Stimulated activated naive CD8-positive, alpha-beta T cell treated with anti-CD3 and anti-CD28 coated beads, Interleukin-15, Interleukin-2, amounts not matched to agents 100 U/mL and 50 U/mL, for 24 hours (primary cell): ENCODE data around the gene IFT22.
"Not testable (repeated sequence)": the region's sequence is repeated elsewhere in the genome, so short reads cannot be mapped to it uniquely, and the experiment has no call there.

Experiments used
- ATAC-seq: fragments of 150-1000 bp; cut with Tn5 transposase; one replicate; pipeline ENCODE4 v1.10.0; 2021
- DNase-seq: peaks from one replicate; pipeline ENCODE4 v3.0.0; 2021

IFT22 gene

GRCh38 chr7:101308245-101309085 is 13.1 kb downstream of the IFT22 start:
- DNase-seq, result peak; percentile 73
- ATAC-seq, result peak; percentile 85

DNA sequence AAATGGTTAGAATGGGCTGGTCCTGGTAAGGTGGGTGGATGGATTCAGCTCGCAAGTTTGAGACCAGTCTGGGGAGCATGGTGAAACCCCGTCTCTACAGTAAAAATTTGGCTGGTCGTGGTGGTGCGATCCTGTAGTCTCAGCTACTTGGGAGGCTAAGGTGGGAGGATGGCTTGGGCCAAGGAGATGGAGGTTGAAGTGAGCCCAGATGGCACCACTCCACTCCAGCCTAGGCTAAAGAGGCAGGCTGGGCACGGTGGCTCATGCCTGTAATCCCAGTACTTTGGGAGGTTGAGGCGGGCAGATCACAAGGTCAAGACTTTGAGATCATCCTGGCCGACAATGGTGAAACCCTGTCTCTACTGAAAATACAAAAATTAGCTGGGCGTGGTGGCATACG is 15.3 kb downstream of the IFT22 start:
- ATAC-seq, result no peak
- no peak for DNase-seq

DNA sequence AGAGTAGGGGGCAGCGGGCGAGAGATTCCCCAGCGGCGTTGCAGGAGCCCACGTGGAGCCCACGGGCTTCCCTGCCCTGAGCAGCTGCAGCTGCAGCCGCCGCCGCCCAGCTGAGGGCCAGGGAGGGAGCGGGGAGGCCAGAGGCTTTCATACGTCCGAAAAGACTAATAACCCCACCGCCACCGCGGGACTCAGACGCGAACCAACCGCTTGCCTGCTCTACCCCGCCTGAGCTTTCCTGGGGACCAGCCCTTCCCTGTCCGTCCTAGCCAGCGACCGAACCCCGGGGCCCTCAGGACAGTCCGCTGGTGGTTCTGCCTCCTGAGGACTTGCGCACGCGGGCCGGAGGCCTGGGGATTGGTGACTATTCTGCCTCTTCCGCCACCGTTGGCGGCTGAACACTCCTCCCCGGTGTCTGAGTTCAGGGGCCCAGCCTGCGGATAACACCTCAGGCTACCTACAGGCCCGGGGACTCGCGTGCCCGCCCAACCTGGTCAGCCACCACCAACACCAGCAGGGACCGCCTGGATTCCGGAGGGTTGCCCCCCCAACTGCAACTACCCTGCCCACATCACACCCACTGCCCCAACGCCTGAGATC is 18.4 kb downstream of the IFT22 start:
- no peak for DNase-seq
- no peak for ATAC-seq

GRCh38 chr7:101302641-101303101 is 18.9 kb downstream of the IFT22 start:
- DNase-seq (no peak), ATAC-seq (no peak)

- ATAC-seq, result no peak
- no peak for DNase-seq
These were observed 20.9 kb downstream of the IFT22 start for GRCh38 chr7:101300465-101301376.

GRCh38 chr7:101299511-101300464 is 21.8 kb downstream of the IFT22 start:
- DNase-seq, result no peak
- no peak for ATAC-seq

GRCh38 chr7:101294832-101295121 is 26.8 kb downstream of the IFT22 start:
- DNase-seq (no peak), ATAC-seq (no peak)

DNA sequence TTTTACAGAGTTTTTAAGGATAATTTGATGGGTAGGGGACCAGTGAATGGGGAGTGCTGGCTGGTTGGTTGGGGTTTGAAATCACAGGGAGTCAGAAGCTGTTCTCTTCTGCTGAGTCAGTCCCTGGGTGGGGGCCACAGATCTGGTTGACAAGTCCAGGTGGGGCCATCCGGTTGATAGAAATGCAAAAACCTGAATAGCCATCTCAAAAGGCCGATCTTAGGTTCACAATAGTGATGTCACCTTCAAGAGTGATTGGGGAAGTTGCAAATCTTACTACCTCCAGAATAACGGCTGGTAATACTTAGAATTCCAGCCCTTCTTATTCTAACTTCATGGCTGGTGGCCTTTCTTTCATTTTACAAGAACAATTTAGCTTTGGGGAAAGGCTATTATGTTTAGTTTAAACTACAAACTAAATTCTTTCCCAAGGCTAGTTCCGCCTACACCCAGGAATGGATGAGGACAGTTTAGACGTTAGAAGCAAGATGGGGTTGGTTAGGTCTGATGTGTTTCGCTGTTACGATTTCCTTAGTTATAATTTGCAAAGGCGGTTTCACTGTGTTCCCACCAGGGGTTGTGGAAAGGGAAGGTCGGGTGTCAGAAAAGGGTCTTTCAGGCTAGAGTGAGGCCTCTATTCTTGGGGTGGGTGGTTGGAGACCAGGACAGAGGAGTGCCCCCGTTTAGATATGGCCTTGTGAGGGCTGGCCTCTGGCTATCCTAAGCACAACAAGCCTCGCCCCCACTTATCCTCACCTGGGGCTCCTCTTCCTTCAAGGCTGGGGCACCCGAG is 27.4 kb downstream of the IFT22 start:
- no peak for ATAC-seq
- no peak for DNase-seq

DNA sequence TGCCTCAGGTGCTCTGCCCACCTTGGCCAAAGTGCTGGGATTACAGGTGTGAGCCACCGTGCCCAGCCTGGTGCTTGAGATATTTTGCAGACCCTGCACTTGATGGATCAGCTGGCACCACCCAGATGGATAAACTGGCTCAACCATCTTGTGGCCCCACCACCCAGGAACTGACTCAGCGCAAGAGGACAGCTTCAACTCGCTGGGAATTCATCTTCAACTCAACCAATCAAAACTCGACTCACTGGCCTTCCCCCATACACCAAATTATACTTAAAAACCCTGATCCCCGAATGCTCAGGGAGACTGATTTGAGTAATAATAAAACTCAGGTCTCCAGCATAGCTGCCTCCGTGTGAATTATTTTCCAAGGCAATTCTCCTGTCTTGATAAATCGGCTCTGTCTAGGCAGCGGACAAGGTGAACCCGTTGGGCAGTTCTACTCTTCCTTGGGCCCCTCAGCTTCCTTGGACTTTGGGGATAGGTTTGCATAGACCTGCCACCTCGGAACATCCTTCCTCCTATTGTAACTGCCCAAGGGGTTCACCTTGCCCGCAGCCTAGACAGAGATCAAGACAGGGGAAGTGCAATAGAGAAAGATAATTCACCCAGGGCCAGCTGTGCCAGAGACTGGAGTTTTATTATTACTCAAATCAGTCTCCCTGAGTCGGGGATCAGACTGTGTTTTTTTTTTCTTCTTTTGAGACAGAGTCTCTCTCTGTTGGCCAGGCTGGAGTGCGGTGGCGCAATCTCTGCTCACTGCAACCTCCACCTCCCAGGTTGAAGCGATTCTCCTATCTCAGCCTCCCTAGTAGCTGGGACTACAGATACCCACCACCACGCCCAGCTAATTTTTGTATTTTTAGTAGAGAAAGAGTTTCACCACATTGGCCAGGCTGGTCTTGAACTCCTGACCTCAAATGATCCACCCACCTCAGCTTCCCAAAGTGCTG is 28.3 kb downstream of the IFT22 start:
- DNase-seq, result not testable (repeated sequence)

DNA sequence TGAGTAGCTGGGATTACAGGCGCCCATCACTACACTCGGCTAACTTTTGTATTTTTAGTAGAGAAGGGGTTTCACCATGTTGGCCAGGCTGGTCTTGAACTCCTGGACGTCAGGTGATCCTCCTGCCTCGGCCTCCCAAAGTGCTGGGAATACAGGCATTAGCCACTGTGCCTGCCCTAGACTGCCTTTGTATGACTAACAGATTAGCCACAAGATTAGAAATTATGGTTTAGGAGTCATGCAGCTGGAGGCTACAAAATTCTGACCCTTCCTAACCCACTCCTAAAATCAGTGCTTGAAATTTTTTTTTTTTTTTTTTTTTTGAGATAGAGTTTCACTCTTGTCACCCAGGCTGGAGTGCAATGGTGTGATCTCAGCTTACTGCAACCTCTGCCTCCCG is 29.0 kb downstream of the IFT22 start:
- not testable (repeated sequence) for DNase-seq, ATAC-seq

More for the DNA sequence above, 28.3 kb downstream of the IFT22 start:
- ATAC-seq, result not testable (repeated sequence)

- ATAC-seq, result peak; percentile 44
- peak; percentile 76 for DNase-seq
These were observed 31.2 kb downstream of the IFT22 start for GRCh38 chr7:101290186-101291037.

DNA sequence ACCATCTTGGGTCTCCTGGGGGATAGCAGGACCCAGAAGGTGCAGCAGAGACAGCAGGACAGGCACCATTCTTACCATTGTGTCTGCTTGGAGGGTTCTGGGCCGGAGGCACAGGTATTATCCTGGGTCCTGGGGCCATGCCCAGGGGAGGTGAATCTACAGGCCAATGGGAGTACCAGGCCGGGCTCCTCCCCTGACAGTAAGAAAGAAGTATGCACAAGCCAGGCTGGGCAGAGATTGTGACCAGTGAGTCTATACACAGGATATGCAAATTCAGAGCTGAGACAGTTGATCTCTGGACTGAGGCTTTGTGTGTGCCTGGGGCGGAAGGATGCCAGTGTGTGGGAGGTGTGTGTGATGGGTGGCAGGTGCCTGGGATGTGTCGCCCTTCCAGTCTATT is 31.9 kb downstream of the IFT22 start:
- ATAC-seq, result peak; percentile 41
- not testable (repeated sequence) for DNase-seq

DNA sequence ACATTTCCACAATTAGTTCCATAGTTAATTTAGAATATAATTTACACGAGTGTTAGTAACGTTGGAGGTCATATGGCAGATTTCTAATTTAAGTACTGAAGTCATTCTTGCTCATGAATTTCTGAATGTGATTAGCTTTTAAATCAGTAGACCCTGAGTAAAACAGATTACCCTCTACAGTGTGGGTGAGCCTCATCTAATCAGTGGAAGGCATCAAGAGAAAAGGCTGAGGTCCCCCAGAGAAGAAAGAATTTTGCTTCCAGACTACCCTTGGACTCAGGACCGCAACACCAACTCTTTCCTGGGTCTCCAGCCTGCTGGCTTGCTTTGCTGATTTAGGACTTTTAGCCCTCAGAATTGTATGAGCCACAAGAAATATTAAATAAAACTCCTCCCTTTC is 33.2 kb downstream of the IFT22 start:
- no peak for ATAC-seq

DNA sequence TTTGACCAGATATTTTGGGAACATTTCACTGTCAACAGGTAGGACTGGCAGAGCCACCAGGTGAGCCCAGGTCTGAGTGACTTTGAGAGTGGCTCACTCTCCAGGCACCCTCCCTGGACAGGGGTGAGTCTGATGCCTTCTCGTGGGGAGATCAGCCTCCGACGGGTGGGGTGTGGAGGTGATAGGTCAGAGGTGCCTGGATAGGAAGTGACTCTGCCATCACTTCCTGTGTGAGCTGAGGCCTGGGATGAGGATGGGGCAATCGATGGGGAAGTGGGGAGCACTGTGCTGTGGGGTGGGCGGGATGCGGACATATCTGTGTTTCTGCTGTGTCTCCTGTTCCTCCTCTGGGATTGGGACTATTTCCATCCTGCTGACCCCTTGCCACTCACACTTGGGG is 34.6 kb downstream of the IFT22 start:
- ATAC-seq, result no peak

More for the DNA sequence above, 33.2 kb downstream of the IFT22 start:
- no peak for DNase-seq

DNA sequence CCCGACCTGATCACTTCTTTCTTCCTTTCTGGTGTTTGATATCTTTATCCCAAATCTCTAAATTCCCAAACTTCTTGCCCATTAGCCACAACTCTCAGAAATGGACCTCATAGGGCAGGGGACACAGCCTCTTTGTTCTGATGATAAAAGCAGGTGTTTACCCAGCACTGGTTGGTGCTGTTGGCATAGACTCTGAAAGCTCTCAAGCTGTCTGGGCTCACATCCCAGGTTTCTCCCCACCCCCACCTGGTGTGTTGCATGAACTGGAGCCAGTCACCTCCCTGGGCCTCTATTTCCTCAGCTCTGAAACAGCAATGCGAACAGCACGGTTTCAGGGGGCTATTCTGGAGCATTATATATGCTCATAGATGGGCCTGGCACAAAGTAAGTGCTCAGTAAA is 35.7 kb downstream of the IFT22 start:
- not testable (repeated sequence) for ATAC-seq, DNase-seq

More for the DNA sequence above, 34.6 kb downstream of the IFT22 start:
- no peak for DNase-seq

- DNase-seq (no peak), ATAC-seq (no peak)
These were observed 36.4 kb downstream of the IFT22 start for GRCh38 chr7:101285171-101285570.

DNA sequence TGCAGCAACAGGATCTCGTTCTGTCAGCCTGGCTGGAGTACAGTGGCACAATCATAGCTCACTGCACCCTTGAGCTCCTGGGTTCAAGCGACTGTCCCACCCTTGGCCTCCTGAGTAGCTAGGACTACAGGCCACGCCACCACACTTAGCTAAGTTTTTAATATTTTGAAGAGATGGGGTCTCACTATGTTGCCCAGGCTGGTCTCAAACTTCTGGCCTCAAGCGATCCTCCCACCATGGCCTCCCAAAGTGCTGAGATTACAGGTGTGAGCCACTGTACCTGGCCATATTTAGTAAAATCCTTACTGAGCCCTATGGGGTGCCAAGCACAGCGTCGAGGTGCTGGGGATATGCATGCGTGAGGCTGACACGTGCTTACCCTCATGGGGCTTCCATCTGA is 40.7 kb downstream of the IFT22 start:
- not testable (repeated sequence) for DNase-seq, ATAC-seq
